Osteoblast (primary cell): Measurements from ENCODE around the gene BBX. TPM values are rescaled to one million over a fixed set of nuclear protein-coding genes. Genes with fewer than 3 reads are reported as not detected.

Source experiments
- DNase-seq: peaks from one replicate; pipeline ENCODE4 v3.0.0; 2011; ENCODE audit warnings: low spot score, mixed read lengths; ENCODE audit not compliant: insufficient read length; ENCODE audit errors: missing footprints
- H2AFZ ChIP-seq: 2 replicates; pipeline ENCODE4 v1.6.0; 2011; ENCODE audit warnings: mild to moderate bottlenecking, low read length
- H3K27ac ChIP-seq: 2 replicates; pipeline ENCODE4 v1.5.1; 2011; ENCODE audit warnings: mild to moderate bottlenecking, low read depth, low read length, moderate library complexity
- H3K27me3 ChIP-seq: 2 replicates; pipeline ENCODE4 v1.6.0; 2012; ENCODE audit warnings: mild to moderate bottlenecking, control low read depth, inconsistent platforms, low read length, moderate library complexity; ENCODE audit not compliant: insufficient read depth
- H3K36me3 ChIP-seq: 2 replicates; pipeline ENCODE4 v1.5.1; 2011; ENCODE audit warnings: mild to moderate bottlenecking, low read length, control low read depth, moderate library complexity; ENCODE audit not compliant: insufficient read depth
- H3K4me1 ChIP-seq: 2 replicates; pipeline ENCODE4 v1.5.1; 2011; ENCODE audit warnings: mild to moderate bottlenecking, low read length, control low read depth, moderate library complexity; ENCODE audit not compliant: insufficient read depth
- H3K4me2 ChIP-seq: 2 replicates; pipeline ENCODE4 v1.6.0; 2011; ENCODE audit warnings: mild to moderate bottlenecking, low read length; ENCODE audit not compliant: insufficient read depth
- H3K4me3 ChIP-seq: fragments of 200-600 bp; sonication (generic); 3 replicates; pipeline ENCODE4 v1.5.1; 2012; ENCODE audit warnings: mild to moderate bottlenecking, low read length, inconsistent platforms; ENCODE audit not compliant: insufficient read depth
- H3K79me2 ChIP-seq: 2 replicates; pipeline ENCODE4 v1.6.0; 2012; ENCODE audit warnings: mild to moderate bottlenecking, low read length, control low read depth, inconsistent platforms; ENCODE audit not compliant: insufficient read depth
- H3K9me3 ChIP-seq: 2 replicates; pipeline ENCODE4 v1.5.1; 2011; ENCODE audit warnings: low read depth, low read length, control low read depth
- H4K20me1 ChIP-seq: 2 replicates; pipeline ENCODE4 v1.6.0; 2012; ENCODE audit warnings: mild to moderate bottlenecking, low read length, control low read depth; ENCODE audit not compliant: insufficient read depth
- total RNA-seq: library from RNA; depleted of rRNA; stranded (reverse); fragments of >200 nt; gene quantifications from 2 replicates; pipeline ENCODE4 v1.2.3, GENCODE V29; 2012
- TF ChIP-seq, protein P1 (sequence below): IDR thresholded peaks from 2 replicates; pipeline ENCODE4 v1.5.1; 2011; ENCODE audit warnings: mild to moderate bottlenecking, low read depth, low read length, moderate library complexity; ENCODE audit errors: extremely low read depth

The BBX gene
- total RNA-seq, 1 donor = 66.6 TPM

DNA sequence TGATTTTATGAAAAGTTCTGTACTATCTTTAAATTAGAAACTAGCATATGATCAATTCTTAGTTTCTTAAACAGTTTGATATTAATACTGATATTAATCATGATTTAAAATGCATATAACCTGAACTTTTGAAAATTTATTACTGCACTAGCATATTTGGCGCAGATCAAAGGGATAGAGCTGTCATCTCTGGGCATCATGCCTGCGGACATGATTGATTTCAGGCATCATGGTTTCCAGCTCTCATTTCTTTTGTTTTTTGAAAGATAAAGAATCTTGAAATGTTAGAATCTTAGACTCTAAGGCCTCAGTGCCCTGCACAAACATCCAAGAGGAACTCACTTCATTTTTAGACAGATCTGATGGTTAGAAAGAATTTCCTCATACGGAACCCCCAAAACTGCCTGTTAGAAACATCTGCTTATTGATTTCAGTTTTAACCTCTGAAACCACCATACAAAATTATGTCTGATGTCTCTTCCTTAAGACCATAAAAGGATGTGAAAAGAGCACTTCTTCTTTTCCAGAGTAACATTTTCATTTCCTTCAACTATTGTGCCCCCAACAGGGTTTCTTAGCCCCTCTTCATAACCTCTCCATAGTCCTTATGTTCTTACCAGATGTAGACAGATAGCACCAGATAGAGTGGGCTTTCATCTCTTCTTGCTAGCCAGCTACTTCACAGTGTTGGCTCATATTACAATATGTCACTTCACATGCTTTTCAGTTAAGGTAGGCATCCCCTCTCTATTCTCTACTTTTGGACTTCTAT is 110.8 kb downstream of the BBX start:
- no peak overlapping the region for H3K4me3 ChIP-seq
- no peak overlapping the region for H3K27ac ChIP-seq
- H3K9me3 ChIP-seq = no peaks in the 10 kb centered on the region
- DNase-seq = peak; percentile 39
- H3K36me3 ChIP-seq = no peaks in the 10 kb centered on the region
- no peak overlapping the region for H2AFZ ChIP-seq
- H3K27me3 ChIP-seq = no peaks in the 10 kb centered on the region
- TF ChIP-seq, protein P1, sequence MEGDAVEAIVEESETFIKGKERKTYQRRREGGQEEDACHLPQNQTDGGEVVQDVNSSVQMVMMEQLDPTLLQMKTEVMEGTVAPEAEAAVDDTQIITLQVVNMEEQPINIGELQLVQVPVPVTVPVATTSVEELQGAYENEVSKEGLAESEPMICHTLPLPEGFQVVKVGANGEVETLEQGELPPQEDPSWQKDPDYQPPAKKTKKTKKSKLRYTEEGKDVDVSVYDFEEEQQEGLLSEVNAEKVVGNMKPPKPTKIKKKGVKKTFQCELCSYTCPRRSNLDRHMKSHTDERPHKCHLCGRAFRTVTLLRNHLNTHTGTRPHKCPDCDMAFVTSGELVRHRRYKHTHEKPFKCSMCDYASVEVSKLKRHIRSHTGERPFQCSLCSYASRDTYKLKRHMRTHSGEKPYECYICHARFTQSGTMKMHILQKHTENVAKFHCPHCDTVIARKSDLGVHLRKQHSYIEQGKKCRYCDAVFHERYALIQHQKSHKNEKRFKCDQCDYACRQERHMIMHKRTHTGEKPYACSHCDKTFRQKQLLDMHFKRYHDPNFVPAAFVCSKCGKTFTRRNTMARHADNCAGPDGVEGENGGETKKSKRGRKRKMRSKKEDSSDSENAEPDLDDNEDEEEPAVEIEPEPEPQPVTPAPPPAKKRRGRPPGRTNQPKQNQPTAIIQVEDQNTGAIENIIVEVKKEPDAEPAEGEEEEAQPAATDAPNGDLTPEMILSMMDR = no peak
- no peaks in the 10 kb centered on the region for H3K79me2 ChIP-seq
- peaks cover 8% of the 10 kb centered on the region for H3K4me1 ChIP-seq
- peaks cover 11% of the 10 kb centered on the region for H4K20me1 ChIP-seq
- no peak overlapping the region for H3K4me2 ChIP-seq

DNA sequence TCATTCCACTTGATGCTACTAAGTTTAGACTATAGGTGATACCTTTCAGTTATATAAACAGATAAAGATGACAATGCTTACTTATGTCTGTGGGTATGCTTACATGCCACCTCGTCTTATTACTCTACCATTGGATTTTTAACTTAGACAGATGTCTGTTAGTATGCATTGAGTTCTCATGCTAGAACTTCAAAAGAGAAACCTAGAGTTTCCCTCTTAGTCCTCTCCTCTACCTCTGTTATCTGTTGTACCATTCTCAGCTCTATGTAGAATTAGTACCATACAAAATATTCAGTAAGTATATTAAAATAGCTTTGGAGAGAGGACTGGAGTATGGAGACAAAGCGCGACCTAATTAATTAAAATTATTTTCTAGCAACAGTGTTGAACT is 111.3 kb downstream of the BBX start:
- DNase-seq = no peak
- H3K27me3 ChIP-seq = no peaks in the 10 kb centered on the region
- H3K4me2 ChIP-seq = no peak overlapping the region
- H3K4me3 ChIP-seq = no peak overlapping the region
- no peak overlapping the region for H3K27ac ChIP-seq
- peaks cover 13% of the 10 kb centered on the region for H4K20me1 ChIP-seq
- H2AFZ ChIP-seq = no peak overlapping the region
- no peaks in the 10 kb centered on the region for H3K36me3 ChIP-seq
- H3K79me2 ChIP-seq = no peaks in the 10 kb centered on the region
- no peaks in the 10 kb centered on the region for H3K9me3 ChIP-seq
- peaks cover 7% of the 10 kb centered on the region for H3K4me1 ChIP-seq
- TF ChIP-seq, protein P1 = no peak

DNA sequence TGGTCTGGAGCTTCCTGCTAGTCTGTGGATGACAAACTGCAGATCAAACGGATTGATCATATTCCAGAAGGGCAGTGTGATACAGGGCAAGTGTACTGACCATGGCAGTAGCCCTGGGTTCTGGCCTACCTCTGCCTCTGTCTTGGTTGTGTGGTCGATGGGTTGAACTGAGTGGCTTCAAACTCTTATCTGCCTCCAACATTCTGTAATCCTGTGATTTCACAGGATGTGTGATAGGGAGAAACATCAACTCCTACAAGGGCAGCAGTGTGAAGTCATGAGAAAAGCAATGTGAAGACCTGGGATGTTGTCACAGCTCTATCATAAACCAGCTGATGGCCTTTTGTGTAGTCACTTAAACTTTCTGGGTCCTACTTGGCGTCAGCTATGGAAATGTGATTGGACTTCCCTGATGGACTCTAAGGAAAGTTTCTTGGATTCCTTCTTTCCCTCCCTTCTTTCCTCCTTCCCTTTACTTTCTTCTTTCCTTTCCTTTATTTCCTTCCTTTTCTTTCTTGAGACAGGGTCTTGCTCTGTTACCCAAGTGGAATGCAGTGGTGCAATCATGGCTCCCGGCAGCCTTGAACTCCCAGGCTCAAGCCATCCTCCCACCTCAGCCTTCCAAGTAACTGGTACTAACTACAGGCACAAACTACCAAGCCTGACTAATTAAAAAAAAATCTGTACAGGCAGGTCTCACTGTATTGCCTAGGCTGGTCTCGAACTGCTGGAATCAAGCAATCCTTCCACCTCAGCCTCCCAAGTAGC is 114.8 kb downstream of the BBX start:
- H3K79me2 ChIP-seq = no peaks in the 10 kb centered on the region
- H4K20me1 ChIP-seq = peaks cover 4% of the 10 kb centered on the region
- H3K4me1 ChIP-seq = no peaks in the 10 kb centered on the region
- H3K4me2 ChIP-seq = no peak overlapping the region
- no peaks in the 10 kb centered on the region for H3K36me3 ChIP-seq
- no peak overlapping the region for H3K4me3 ChIP-seq
- H3K27ac ChIP-seq = no peak overlapping the region
- no peaks in the 10 kb centered on the region for H3K27me3 ChIP-seq
- DNase-seq = no peak
- H3K9me3 ChIP-seq = no peaks in the 10 kb centered on the region
- no peak overlapping the region for H2AFZ ChIP-seq
- TF ChIP-seq, protein P1 = no peak

DNA sequence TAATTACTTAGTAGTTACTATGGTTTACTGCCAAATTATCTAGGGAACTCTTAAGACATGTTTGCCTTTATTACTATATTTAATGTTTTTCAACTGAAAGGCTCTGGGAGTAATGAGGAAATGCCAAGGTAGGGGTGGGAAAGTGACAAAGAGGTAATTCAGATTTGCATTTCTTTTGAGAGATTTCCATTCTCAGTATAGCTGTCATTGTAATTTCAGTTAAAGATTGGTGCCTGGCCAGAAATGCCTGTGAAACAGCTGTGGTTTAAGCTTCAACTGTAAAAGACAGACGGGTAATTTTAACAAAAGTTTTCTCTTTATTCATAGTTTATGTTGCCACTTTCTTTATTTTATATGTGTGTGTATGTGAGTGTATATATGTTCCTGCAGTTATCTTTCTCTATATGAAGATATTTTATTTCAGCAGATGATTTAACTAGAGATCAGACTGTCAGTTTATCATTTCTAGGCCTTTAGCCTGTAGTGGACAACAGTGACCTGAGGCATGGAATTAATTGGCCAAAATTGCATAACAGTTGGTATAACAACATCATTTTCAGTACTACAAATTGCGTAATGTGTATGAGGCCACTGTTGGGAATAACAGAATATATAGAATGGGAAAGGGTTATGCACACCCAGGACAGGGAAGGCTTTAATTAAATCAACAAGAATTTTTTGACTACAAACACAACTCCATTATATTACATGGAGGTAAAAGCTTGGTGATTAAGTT is 119.0 kb downstream of the BBX start:
- peaks cover 5% of the 10 kb centered on the region for H3K79me2 ChIP-seq
- TF ChIP-seq, protein P1 = no peak
- no peak overlapping the region for H2AFZ ChIP-seq
- H3K9me3 ChIP-seq = no peaks in the 10 kb centered on the region
- no peak overlapping the region for H3K27ac ChIP-seq
- peak; percentile 3 for DNase-seq
- no peaks in the 10 kb centered on the region for H3K36me3 ChIP-seq
- H4K20me1 ChIP-seq = peaks cover 9% of the 10 kb centered on the region
- H3K4me3 ChIP-seq = no peak overlapping the region
- no peaks in the 10 kb centered on the region for H3K27me3 ChIP-seq
- H3K4me1 ChIP-seq = no peaks in the 10 kb centered on the region
- no peak overlapping the region for H3K4me2 ChIP-seq
